IPS-18c (cell line): ENCODE data around the gene C16orf95.
"Not testable (repeated sequence)": the region's sequence is repeated elsewhere in the genome, so short reads cannot be mapped to it uniquely, and the experiment has no call there.

Experiments
- H3K4me3 ChIP-seq: 2 replicates; pipeline ENCODE4 v1.7.0; 2013; ENCODE audit warnings: low read depth, mild to moderate bottlenecking, low read length, moderate library complexity; ENCODE audit not compliant: insufficient read depth
- H3K9me3 ChIP-seq: one replicate; pipeline ENCODE4 v1.6.1; 2013; ENCODE audit warnings: mild to moderate bottlenecking, low read length, moderate library complexity; ENCODE audit not compliant: control insufficient read depth, insufficient read depth

C16orf95 gene

GRCh38 chr16:87286839-87287626 is 30.2 kb downstream of the C16orf95 start:
- Histone ChIP-seq H3K9me3 (no peaks in the 10 kb centered on the region), H3K4me3 (no peak overlapping the region)

- Histone ChIP-seq H3K9me3 (no peaks in the 10 kb centered on the region), H3K4me3 (no peak overlapping the region)
These were observed 33.0 kb downstream of the C16orf95 start for GRCh38 chr16:87284183-87284582.

- Histone ChIP-seq H3K4me3 (no peak overlapping the region), H3K9me3 (no peaks in the 10 kb centered on the region)
These were observed 38.0 kb downstream of the C16orf95 start for GRCh38 chr16:87279094-87279658.

GRCh38 chr16:87278191-87279093 is 38.8 kb downstream of the C16orf95 start:
- no peak overlapping the region for H3K4me3 ChIP-seq
- H3K9me3 ChIP-seq = no peaks in the 10 kb centered on the region

- H3K4me3 ChIP-seq = no peak overlapping the region
- H3K9me3 ChIP-seq = no peaks in the 10 kb centered on the region
These were observed 40.3 kb downstream of the C16orf95 start for GRCh38 chr16:87276924-87277323.

- Histone ChIP-seq H3K4me3 (no peak overlapping the region), H3K9me3 (no peaks in the 10 kb centered on the region)
These were observed 41.0 kb downstream of the C16orf95 start for GRCh38 chr16:87276091-87276701.

GRCh38 chr16:87274794-87275193 is 42.4 kb downstream of the C16orf95 start:
- Histone ChIP-seq H3K4me3 (no peak overlapping the region), H3K9me3 (no peaks in the 10 kb centered on the region)

- Histone ChIP-seq H3K4me3 (no peak overlapping the region), H3K9me3 (no peaks in the 10 kb centered on the region)
These were observed 43.6 kb downstream of the C16orf95 start for GRCh38 chr16:87273471-87274030.

- Histone ChIP-seq H3K9me3 (no peaks in the 10 kb centered on the region), H3K4me3 (no peak overlapping the region)
These were observed 45.9 kb downstream of the C16orf95 start for GRCh38 chr16:87271256-87271655.

GRCh38 chr16:87267566-87267965 is 49.6 kb downstream of the C16orf95 start:
- Histone ChIP-seq H3K4me3 (no peak overlapping the region), H3K9me3 (peaks cover 2% of the 10 kb centered on the region)

GRCh38 chr16:87266846-87267245 is 50.3 kb downstream of the C16orf95 start:
- peaks cover 2% of the 10 kb centered on the region for H3K9me3 ChIP-seq
- H3K4me3 ChIP-seq = no peak overlapping the region

GRCh38 chr16:87265261-87265660 is 51.9 kb downstream of the C16orf95 start:
- Histone ChIP-seq H3K4me3 (no peak overlapping the region), H3K9me3 (peaks cover 7% of the 10 kb centered on the region)

- H3K9me3 ChIP-seq = peaks cover 7% of the 10 kb centered on the region
These were observed 52.6 kb downstream of the C16orf95 start for GRCh38 chr16:87264634-87265033.

GRCh38 chr16:87263418-87264052 is 53.7 kb downstream of the C16orf95 start:
- Histone ChIP-seq H3K9me3 (peaks cover 7% of the 10 kb centered on the region), H3K4me3 (no peak overlapping the region)

More at GRCh38 chr16:87264634-87265033, 52.6 kb downstream of the C16orf95 start:
- H3K4me3 ChIP-seq = no peak overlapping the region

GRCh38 chr16:87259431-87259830 is 57.8 kb downstream of the C16orf95 start:
- Histone ChIP-seq H3K4me3 (no peak overlapping the region), H3K9me3 (peaks cover 7% of the 10 kb centered on the region)

- H3K9me3 ChIP-seq, H3K4me3 ChIP-seq: not testable (repeated sequence)
These were observed 58.5 kb downstream of the C16orf95 start for GRCh38 chr16:87258653-87259052.

- peaks cover 5% of the 10 kb centered on the region for H3K9me3 ChIP-seq
- no peak overlapping the region for H3K4me3 ChIP-seq
These were observed 61.3 kb downstream of the C16orf95 start for GRCh38 chr16:87255866-87256265.
